Measurements from ENCODE around the gene MRPL55.
A peak's percentile ranks its signal among the peaks of the same experiment; 100 is the strongest.

The MRPL55 gene

GRCh38 chr1:228147151-228147693 is 38.1 kb upstream of the MRPL55 start:
- DNase-seq: no peak

- no peak for DNase-seq
These were observed 37.5 kb upstream of the MRPL55 start for GRCh38 chr1:228146417-228147150.

GRCh38 chr1:228145463-228146416 is 36.6 kb upstream of the MRPL55 start:
- DNase-seq: no peak

- no peak for DNase-seq
These were observed 35.9 kb upstream of the MRPL55 start for GRCh38 chr1:228144993-228145343.

- DNase-seq: no peak
These were observed 35.3 kb upstream of the MRPL55 start for GRCh38 chr1:228144193-228144992.

- no peak for DNase-seq
These were observed 34.5 kb upstream of the MRPL55 start for GRCh38 chr1:228143480-228144192.

GRCh38 chr1:228142701-228143136 is 33.6 kb upstream of the MRPL55 start:
- no peak for DNase-seq

- DNase-seq: no peak
These were observed 33.1 kb upstream of the MRPL55 start for GRCh38 chr1:228142155-228142691.

GRCh38 chr1:228141226-228142044 is 32.3 kb upstream of the MRPL55 start:
- peak; percentile 41 for DNase-seq

- DNase-seq: no peak
These were observed 31.7 kb upstream of the MRPL55 start for GRCh38 chr1:228140724-228141225.

- DNase-seq: peak; percentile 100
These were observed 31.0 kb upstream of the MRPL55 start, which contains the start of gene GUK1 for GRCh38 chr1:228139931-228140723. TSS of gene GUK1 (plus strand) at chr1:228140279. CDS start at chr1:228140303, 24 bp downstream.

GRCh38 chr1:228139406-228139930 is 30.4 kb upstream of the MRPL55 start:
- DNase-seq: no peak

- DNase-seq: no peak
These were observed 27.8 kb upstream of the MRPL55 start for GRCh38 chr1:228136901-228137300.

GRCh38 chr1:228134591-228134990 is 25.5 kb upstream of the MRPL55 start:
- DNase-seq: no peak

- no peak for DNase-seq
These were observed 22.7 kb upstream of the MRPL55 start for GRCh38 chr1:228131766-228132165.

GRCh38 chr1:228125185-228125584 is 16.1 kb upstream of the MRPL55 start:
- no peak for DNase-seq

GRCh38 chr1:228123505-228123904 is 14.4 kb upstream of the MRPL55 start:
- DNase-seq: no peak

GRCh38 chr1:228122921-228123441 is 13.9 kb upstream of the MRPL55 start:
- DNase-seq: no peak

- DNase-seq: no peak
These were observed 11.9 kb upstream of the MRPL55 start for GRCh38 chr1:228120857-228121489.

Measured in activated CD4-positive, alpha-beta T cell treated with anti-CD3 and anti-CD28 coated beads, Interleukin-2, amount 50 U/mL, for 16 hours (primary cell).